HG03571 (cell line): Measurements from ENCODE around the gene OPHN1.

Experiments used
- ATAC-seq: cut with Tn5 transposase; IDR thresholded peaks from one replicate; pipeline ENCODE4 v1.9.1; 2021; ENCODE audit not compliant: unreplicated experiment

Gene OPHN1

GRCh38 chrX:68183612-68184214 lies 249.6 kb downstream of the OPHN1 start:
- ATAC-seq: no peak

GRCh38 chrX:68180579-68180978 lies 252.7 kb downstream of the OPHN1 start:
- no peak for ATAC-seq

GRCh38 chrX:68179355-68179754 lies 253.9 kb downstream of the OPHN1 start:
- ATAC-seq: no peak

GRCh38 chrX:68177542-68177941 lies 255.8 kb downstream of the OPHN1 start:
- ATAC-seq: no peak

- ATAC-seq: no peak
Observed at GRCh38 chrX:68175562-68175961, 257.7 kb downstream of the OPHN1 start.

- no peak for ATAC-seq
Observed at GRCh38 chrX:68163441-68163840, 269.9 kb downstream of the OPHN1 start.

- no peak for ATAC-seq
Observed at GRCh38 chrX:68147848-68148247, 285.4 kb downstream of the OPHN1 start.

- ATAC-seq: no peak
Observed at GRCh38 chrX:68146054-68146453, 287.2 kb downstream of the OPHN1 start.

GRCh38 chrX:68139791-68140190 lies 293.5 kb downstream of the OPHN1 start:
- ATAC-seq: no peak

GRCh38 chrX:68133181-68133580 lies 300.1 kb downstream of the OPHN1 start:
- no peak for ATAC-seq

GRCh38 chrX:68132749-68133148 lies 300.5 kb downstream of the OPHN1 start:
- no peak for ATAC-seq

- no peak for ATAC-seq
Observed at GRCh38 chrX:68121835-68122234, 311.5 kb downstream of the OPHN1 start.

GRCh38 chrX:68121371-68121770 lies 311.9 kb downstream of the OPHN1 start:
- no peak for ATAC-seq

- no peak for ATAC-seq
Observed at GRCh38 chrX:68115371-68115770, 317.9 kb downstream of the OPHN1 start.

- no peak for ATAC-seq
Observed at GRCh38 chrX:68114573-68115129, 318.6 kb downstream of the OPHN1 start.

- ATAC-seq: no peak
Observed at GRCh38 chrX:68113837-68114572, 319.3 kb downstream of the OPHN1 start.

- no peak for ATAC-seq
Observed at GRCh38 chrX:68112321-68112720, 321.0 kb downstream of the OPHN1 start.

GRCh38 chrX:68109162-68109561 lies 324.1 kb downstream of the OPHN1 start:
- no peak for ATAC-seq

GRCh38 chrX:68098431-68098830 lies 334.9 kb downstream of the OPHN1 start:
- no peak for ATAC-seq

- ATAC-seq: no peak
Observed at GRCh38 chrX:68090266-68090665, 343.0 kb downstream of the OPHN1 start.

- ATAC-seq: no peak
Observed at GRCh38 chrX:68087526-68087925, 345.8 kb downstream of the OPHN1 start.

GRCh38 chrX:68086709-68087108 lies 346.6 kb downstream of the OPHN1 start:
- ATAC-seq: no peak
